HepG2 (cell line): ENCODE data around the gene HAUS5. TPM values are rescaled to one million over a fixed set of nuclear protein-coding genes. Genes with fewer than 3 reads are reported as not detected.
A peak's percentile ranks its signal among the peaks of the same experiment; 100 is the strongest.

Experiments used
- GFI1 ChIP-seq: sonication (generic); formaldehyde crosslinking; IDR thresholded peaks from 2 replicates; pipeline ENCODE4 v1.5.0; 2020; ENCODE audit warnings: missing genetic modification reagents, mild to moderate bottlenecking, borderline replicate concordance
- HCFC1 ChIP-seq: fragments of 150-350 bp; IDR thresholded peaks from 2 replicates; pipeline ENCODE4 v1.6.1; 2014; ENCODE audit warnings: low read depth, low read length
- HDAC1 ChIP-seq: sonication (generic); formaldehyde crosslinking; IDR thresholded peaks from 2 replicates; pipeline ENCODE4 v1.5.1; 2020; ENCODE audit warnings: mild to moderate bottlenecking, missing genetic modification reagents
- HOXA7 ChIP-seq: sonication (generic); formaldehyde crosslinking; IDR thresholded peaks from 2 replicates; pipeline ENCODE4 v1.8.1; 2022; ENCODE audit warnings: mild to moderate bottlenecking, missing genetic modification reagents, moderate library complexity
- IRX3 ChIP-seq: sonication (generic); formaldehyde crosslinking; IDR thresholded peaks from 2 replicates; pipeline ENCODE4 v1.8.1; 2023; ENCODE audit warnings: mild to moderate bottlenecking, low read depth, missing genetic modification reagents, borderline replicate concordance
- JDP2 ChIP-seq: sonication (generic); formaldehyde crosslinking; IDR thresholded peaks from 2 replicates; pipeline ENCODE4 v1.8.1; 2022; ENCODE audit warnings: missing genetic modification reagents, borderline replicate concordance
- SIN3B ChIP-seq: fragments of 150-350 bp; IDR thresholded peaks from 2 replicates; pipeline ENCODE4 v1.6.1; 2014; ENCODE audit warnings: low read length
- SRSF4 ChIP-seq: fragments of 200-400 bp; formaldehyde crosslinking; IDR thresholded peaks from one replicate; pipeline ENCODE4 v1.6.1; 2018; ENCODE audit warnings: mild to moderate bottlenecking, low read depth, low read length, moderate library complexity; ENCODE audit not compliant: poor library complexity, severe bottlenecking
- ZNF282 ChIP-seq: fragments of 450-650 bp; IDR thresholded peaks from 2 replicates; pipeline ENCODE4 v1.6.1; 2018; ENCODE audit not compliant: partially characterized antibody
- ZNF549 ChIP-seq: sonication (generic); formaldehyde crosslinking; IDR thresholded peaks from 2 replicates; pipeline ENCODE4 v1.5.0; 2020; ENCODE audit warnings: missing genetic modification reagents
- polyA plus RNA-seq, 8 experiments: library from polyadenylated mRNA; depleted of rRNA in 3 of 8; stranded (reverse) in 7 of 8; unstranded in 1 of 8; fragments of >200 nt; fragmentation: Illumina TruSeq in 4 of 8; extraction: Trizol in 4 of 8; gene quantifications; 2 replicates each; pipeline versions ENCODE4 v1.2.1 to v1.2.3, GENCODE V29; 2011 to 2016; ENCODE audit warnings: low read depth in 4 of 8, missing spikeins in 1 of 8, mixed read lengths in 1 of 8; ENCODE audit not compliant: insufficient read depth in 1 of 8
- total RNA-seq, 5 experiments: library from RNA; depleted of rRNA; stranded (reverse); fragments of >200 nt; fragmentation: Illumina TruSeq; extraction: Trizol; gene quantifications; 2 replicates each; pipeline ENCODE4 v1.2.3, GENCODE V29; 2016; ENCODE audit warnings: low read depth in 1 of 5
- TF ChIP-seq, protein P1 (sequence below): sonication (generic); formaldehyde crosslinking; IDR thresholded peaks from 2 replicates; pipeline ENCODE4 v1.4.0; 2020; ENCODE audit warnings: missing genetic modification reagents, borderline replicate concordance
- TF ChIP-seq, protein P2 (sequence below): sonication (generic); formaldehyde crosslinking; IDR thresholded peaks from 2 replicates; pipeline ENCODE4 v1.8.1; 2023; ENCODE audit warnings: missing genetic modification reagents, inconsistent platforms, borderline replicate concordance
- TF ChIP-seq, protein P3 (sequence below): sonication (generic); formaldehyde crosslinking; IDR thresholded peaks from 2 replicates; pipeline ENCODE4 v1.5.0; 2020; ENCODE audit warnings: mild to moderate bottlenecking, missing genetic modification reagents, borderline replicate concordance
- TF ChIP-seq, protein P4 (sequence below): sonication (generic); formaldehyde crosslinking; IDR thresholded peaks from 2 replicates; pipeline ENCODE4 v1.4.0; 2020; ENCODE audit warnings: mild to moderate bottlenecking, low read depth, missing genetic modification reagents

Gene HAUS5
- total and polyA plus RNA-seq, 2 of the 13 experiments (the other 11 are each of a cell fraction or from before 2014, with no cell fraction given) = 10.3 to 17.7 TPM

DNA sequence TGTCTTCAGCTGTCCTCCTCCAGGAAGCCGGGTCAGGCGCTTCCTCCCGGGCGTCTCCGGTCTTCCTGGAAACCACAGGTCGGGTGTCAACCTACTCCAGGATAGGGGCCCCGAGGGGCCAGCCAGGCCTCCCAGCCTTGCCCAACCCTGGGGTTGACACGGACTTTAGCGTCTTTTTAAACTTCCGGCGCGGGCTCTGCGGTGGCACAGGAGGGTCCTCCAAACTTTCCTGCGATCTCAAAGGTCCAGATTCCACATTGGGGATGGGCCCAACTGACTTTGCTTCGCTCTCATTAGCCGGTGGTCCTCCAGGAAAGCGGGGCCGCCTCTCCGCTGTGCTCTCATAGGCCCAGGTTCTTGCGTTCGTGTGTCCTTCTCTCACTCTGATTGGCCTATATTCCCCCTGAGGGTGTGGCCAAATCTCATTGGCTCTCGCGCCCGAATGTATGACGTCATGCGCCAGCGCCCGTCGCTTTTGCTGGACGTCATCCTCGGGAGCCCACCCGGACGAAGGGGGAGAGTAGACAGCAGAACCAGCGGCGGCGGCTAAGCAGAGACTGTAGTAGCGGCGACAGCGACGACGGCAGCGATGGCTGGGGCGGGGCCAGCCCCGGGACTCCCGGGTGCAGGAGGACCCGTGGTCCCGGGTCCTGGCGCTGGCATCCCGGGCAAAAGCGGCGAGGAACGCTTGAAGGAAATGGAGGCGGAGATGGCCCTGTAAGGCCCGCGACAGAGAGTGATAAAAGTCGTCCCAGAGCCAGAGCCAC is 16.2 kb downstream of the HAUS5 start, which contains the start of gene RBM42 (continued):
- TF ChIP-seq JDP2 (CRISPR knock-in tag) (no peak), SIN3B (peak; percentile 99), HOXA7 (CRISPR knock-in tag) (no peak), SRSF4 (no peak), GFI1 (CRISPR knock-in tag) (0 out of 2 replicates have a peak, but pooled peaks have one; percentile 18), HCFC1 (peak; percentile 83), IRX3 (CRISPR knock-in tag) (no peak), ZNF549 (CRISPR knock-in tag) (no peak), HDAC1 (CRISPR knock-in tag) (peak; percentile 99), ZNF282 (no peak)
- TF ChIP-seq, protein P1, sequence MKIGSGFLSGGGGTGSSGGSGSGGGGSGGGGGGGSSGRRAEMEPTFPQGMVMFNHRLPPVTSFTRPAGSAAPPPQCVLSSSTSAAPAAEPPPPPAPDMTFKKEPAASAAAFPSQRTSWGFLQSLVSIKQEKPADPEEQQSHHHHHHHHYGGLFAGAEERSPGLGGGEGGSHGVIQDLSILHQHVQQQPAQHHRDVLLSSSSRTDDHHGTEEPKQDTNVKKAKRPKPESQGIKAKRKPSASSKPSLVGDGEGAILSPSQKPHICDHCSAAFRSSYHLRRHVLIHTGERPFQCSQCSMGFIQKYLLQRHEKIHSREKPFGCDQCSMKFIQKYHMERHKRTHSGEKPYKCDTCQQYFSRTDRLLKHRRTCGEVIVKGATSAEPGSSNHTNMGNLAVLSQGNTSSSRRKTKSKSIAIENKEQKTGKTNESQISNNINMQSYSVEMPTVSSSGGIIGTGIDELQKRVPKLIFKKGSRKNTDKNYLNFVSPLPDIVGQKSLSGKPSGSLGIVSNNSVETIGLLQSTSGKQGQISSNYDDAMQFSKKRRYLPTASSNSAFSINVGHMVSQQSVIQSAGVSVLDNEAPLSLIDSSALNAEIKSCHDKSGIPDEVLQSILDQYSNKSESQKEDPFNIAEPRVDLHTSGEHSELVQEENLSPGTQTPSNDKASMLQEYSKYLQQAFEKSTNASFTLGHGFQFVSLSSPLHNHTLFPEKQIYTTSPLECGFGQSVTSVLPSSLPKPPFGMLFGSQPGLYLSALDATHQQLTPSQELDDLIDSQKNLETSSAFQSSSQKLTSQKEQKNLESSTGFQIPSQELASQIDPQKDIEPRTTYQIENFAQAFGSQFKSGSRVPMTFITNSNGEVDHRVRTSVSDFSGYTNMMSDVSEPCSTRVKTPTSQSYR (CRISPR knock-in tag) = peak; percentile 65
- TF ChIP-seq, protein P2, sequence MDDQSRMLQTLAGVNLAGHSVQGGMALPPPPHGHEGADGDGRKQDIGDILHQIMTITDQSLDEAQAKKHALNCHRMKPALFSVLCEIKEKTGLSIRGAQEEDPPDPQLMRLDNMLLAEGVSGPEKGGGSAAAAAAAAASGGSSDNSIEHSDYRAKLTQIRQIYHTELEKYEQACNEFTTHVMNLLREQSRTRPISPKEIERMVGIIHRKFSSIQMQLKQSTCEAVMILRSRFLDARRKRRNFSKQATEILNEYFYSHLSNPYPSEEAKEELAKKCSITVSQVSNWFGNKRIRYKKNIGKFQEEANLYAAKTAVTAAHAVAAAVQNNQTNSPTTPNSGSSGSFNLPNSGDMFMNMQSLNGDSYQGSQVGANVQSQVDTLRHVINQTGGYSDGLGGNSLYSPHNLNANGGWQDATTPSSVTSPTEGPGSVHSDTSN (CRISPR knock-in tag) = 0 out of 2 replicates have a peak, but pooled peaks have one; percentile 33
- TF ChIP-seq, protein P3, sequence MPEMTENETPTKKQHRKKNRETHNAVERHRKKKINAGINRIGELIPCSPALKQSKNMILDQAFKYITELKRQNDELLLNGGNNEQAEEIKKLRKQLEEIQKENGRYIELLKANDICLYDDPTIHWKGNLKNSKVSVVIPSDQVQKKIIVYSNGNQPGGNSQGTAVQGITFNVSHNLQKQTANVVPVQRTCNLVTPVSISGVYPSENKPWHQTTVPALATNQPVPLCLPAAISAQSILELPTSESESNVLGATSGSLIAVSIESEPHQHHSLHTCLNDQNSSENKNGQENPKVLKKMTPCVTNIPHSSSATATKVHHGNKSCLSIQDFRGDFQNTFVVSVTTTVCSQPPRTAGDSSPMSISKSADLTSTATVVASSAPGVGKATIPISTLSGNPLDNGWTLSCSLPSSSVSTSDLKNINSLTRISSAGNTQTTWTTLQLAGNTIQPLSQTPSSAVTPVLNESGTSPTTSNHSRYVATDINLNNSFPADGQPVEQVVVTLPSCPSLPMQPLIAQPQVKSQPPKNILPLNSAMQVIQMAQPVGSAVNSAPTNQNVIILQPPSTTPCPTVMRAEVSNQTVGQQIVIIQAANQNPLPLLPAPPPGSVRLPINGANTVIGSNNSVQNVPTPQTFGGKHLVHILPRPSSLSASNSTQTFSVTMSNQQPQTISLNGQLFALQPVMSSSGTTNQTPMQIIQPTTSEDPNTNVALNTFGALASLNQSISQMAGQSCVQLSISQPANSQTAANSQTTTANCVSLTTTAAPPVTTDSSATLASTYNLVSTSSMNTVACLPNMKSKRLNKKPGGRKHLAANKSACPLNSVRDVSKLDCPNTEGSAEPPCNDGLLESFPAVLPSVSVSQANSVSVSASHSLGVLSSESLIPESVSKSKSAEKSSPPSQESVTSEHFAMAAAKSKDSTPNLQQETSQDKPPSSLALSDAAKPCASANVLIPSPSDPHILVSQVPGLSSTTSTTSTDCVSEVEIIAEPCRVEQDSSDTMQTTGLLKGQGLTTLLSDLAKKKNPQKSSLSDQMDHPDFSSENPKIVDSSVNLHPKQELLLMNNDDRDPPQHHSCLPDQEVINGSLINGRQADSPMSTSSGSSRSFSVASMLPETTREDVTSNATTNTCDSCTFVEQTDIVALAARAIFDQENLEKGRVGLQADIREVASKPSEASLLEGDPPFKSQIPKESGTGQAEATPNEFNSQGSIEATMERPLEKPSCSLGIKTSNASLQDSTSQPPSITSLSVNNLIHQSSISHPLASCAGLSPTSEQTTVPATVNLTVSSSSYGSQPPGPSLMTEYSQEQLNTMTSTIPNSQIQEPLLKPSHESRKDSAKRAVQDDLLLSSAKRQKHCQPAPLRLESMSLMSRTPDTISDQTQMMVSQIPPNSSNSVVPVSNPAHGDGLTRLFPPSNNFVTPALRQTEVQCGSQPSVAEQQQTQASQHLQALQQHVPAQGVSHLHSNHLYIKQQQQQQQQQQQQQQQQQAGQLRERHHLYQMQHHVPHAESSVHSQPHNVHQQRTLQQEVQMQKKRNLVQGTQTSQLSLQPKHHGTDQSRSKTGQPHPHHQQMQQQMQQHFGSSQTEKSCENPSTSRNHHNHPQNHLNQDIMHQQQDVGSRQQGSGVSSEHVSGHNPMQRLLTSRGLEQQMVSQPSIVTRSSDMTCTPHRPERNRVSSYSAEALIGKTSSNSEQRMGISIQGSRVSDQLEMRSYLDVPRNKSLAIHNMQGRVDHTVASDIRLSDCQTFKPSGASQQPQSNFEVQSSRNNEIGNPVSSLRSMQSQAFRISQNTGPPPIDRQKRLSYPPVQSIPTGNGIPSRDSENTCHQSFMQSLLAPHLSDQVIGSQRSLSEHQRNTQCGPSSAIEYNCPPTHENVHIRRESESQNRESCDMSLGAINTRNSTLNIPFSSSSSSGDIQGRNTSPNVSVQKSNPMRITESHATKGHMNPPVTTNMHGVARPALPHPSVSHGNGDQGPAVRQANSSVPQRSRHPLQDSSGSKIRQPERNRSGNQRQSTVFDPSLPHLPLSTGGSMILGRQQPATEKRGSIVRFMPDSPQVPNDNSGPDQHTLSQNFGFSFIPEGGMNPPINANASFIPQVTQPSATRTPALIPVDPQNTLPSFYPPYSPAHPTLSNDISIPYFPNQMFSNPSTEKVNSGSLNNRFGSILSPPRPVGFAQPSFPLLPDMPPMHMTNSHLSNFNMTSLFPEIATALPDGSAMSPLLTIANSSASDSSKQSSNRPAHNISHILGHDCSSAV = no peak
- TF ChIP-seq, protein P4, sequence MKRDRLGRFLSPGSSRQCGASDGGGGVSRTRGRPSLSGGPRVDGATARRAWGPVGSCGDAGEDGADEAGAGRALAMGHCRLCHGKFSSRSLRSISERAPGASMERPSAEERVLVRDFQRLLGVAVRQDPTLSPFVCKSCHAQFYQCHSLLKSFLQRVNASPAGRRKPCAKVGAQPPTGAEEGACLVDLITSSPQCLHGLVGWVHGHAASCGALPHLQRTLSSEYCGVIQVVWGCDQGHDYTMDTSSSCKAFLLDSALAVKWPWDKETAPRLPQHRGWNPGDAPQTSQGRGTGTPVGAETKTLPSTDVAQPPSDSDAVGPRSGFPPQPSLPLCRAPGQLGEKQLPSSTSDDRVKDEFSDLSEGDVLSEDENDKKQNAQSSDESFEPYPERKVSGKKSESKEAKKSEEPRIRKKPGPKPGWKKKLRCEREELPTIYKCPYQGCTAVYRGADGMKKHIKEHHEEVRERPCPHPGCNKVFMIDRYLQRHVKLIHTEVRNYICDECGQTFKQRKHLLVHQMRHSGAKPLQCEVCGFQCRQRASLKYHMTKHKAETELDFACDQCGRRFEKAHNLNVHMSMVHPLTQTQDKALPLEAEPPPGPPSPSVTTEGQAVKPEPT = no peak; the same call in 1 of the 2 replicates
